Measurements from ENCODE around the gene OXER1. TPM values are rescaled to one million over a fixed set of nuclear protein-coding genes. Genes with fewer than 3 reads are reported as not detected.

OXER1 gene
- total and polyA plus RNA-seq, 9 of the 15 experiments (the other 6 are each of a cell fraction or from before 2014, with no cell fraction given): not detected

GRCh38 chr2:42789751-42790150, 25.8 kb upstream of the OXER1 start:
- WGBS (ENCODE audit: insufficient coverage, low coverage, missing lambda C conversion rate): 20% methylated on average over 2 of the region's 2 CpGs
- FAIRE-seq (no peak), ATAC-seq (no peak), DNase-seq (ENCODE audit: extremely low read depth in 1 of 4, low spot score in 3 of 4) (no peak)
- Histone ChIP-seq H3K27ac (ENCODE audit: extremely low read depth, low read depth, low read length) (no peak overlapping the region), H3K36me3 (ENCODE audit: control insufficient read depth, insufficient read depth, low read length) (no peaks in the 10 kb centered on the region), H3K79me2 (ENCODE audit: control insufficient read depth, insufficient read depth, low read length) (no peaks in the 10 kb centered on the region), H4K20me1 (replicated peaks; ENCODE audit: control insufficient read depth, insufficient read depth, low read length) (no peaks in the 10 kb centered on the region; the same call in 1 of the 2 replicates), H2AFZ (ENCODE audit: low read depth, low read length) (no peak overlapping the region), H3K9ac (ENCODE audit: insufficient read depth in 1 of 2, low read depth in 2 of 2, low read length in 2 of 2) (0 out of 4 replicates have a peak overlapping the region, but pooled peaks of 1 of the 2 experiments have one; percentile 52), H3K4me3 (no peak overlapping the region), H3K9me3 (replicated peaks; ENCODE audit: control insufficient read depth, insufficient read depth, low read depth, low read length) (no peaks in the 10 kb centered on the region), H3K4me1 (replicated peaks in 1 of 2; ENCODE audit: control insufficient read depth in 2 of 2, insufficient read depth in 2 of 2, low read length in 2 of 2) (peaks cover 0 to 11% of the 10 kb centered on the region in 2 experiments; a peak in 1 of 5 replicates), H3K4me2 (ENCODE audit: insufficient read depth, low read length) (no peak overlapping the region), H3K27me3 (ENCODE audit: control insufficient read depth in 2 of 2, insufficient read depth in 2 of 2, low read length in 2 of 2) (peaks cover 2 to 47% of the 10 kb centered on the region in 2 experiments; a peak in 4 of 5 replicates), H3K9me1 (ENCODE audit: control insufficient read depth, insufficient read depth, low read length) (no peaks in the 10 kb centered on the region)
- TF ChIP-seq ZKSCAN8 (CRISPR knock-in tag; IDR thresholded peaks at IDR 0.05) (no peak), ZNF354B (CRISPR knock-in tag; IDR thresholded peaks at IDR 0.05) (no peak), ZNF707 (CRISPR knock-in tag; conservative IDR thresholded peaks at IDR 0.05) (no peak), STAT6 (CRISPR knock-in tag; IDR thresholded peaks at IDR 0.05) (no peak), NBN (IDR thresholded peaks at IDR 0.05; ENCODE audit: low read depth) (no peak)
- in situ Hi-C loops (cut with MboI) (loop anchor here (25.0 kb wide), 1 partner anchor 277 kb away; no protein-coding TSS in a partner anchor), intact Hi-C loops (cut with micrococcal nuclease) (no loop called here)
- ChIA-PET POLR2A (interaction anchor here (0.6 to 1.5 kb wide), 2 partner anchors 10 to 67 kb away, joined by 5 to 8 read pairs; no protein-coding TSS in a partner anchor), CTCF (ENCODE audit: low intra/inter-chr PET ratio) (no interaction called here)
- BruUV-seq (replicated peaks): no TSS peak
